HEK293 (cell line): ENCODE results near the gene PROSER1.

Experiments
- ATF2 ChIP-seq: fragments of 450-650 bp; formaldehyde crosslinking; IDR thresholded peaks from 2 replicates; pipeline ENCODE4 v1.5.1; 2016; ENCODE audit warnings: missing biosample characterization, missing genetic modification characterization, low read depth
- CTCF ChIP-seq: fragments of 450-650 bp; formaldehyde crosslinking; IDR thresholded peaks from 2 replicates; pipeline ENCODE4 v1.5.1; 2016; ENCODE audit warnings: missing biosample characterization, missing genetic modification characterization
- PBX3 ChIP-seq: sonication (generic); formaldehyde crosslinking; IDR thresholded peaks from 2 replicates; pipeline ENCODE4 v1.8.1; 2022; ENCODE audit warnings: mild to moderate bottlenecking, moderate library complexity, missing genetic modification reagents
- SALL2 ChIP-seq: fragments of 450-650 bp; formaldehyde crosslinking; IDR thresholded peaks from 2 replicates; pipeline ENCODE4 v1.5.0; 2017; ENCODE audit warnings: missing biosample characterization, mild to moderate bottlenecking, missing genetic modification characterization, borderline replicate concordance
- ZBTB49 ChIP-seq: fragments of 450-650 bp; formaldehyde crosslinking; IDR thresholded peaks from 2 replicates; pipeline ENCODE4 v1.5.1; 2016; ENCODE audit warnings: missing biosample characterization, missing genetic modification characterization, low read depth
- ZNF121 ChIP-seq: fragments of 450-650 bp; formaldehyde crosslinking; IDR thresholded peaks from 2 replicates; pipeline ENCODE4 v1.5.1; 2016; ENCODE audit warnings: missing biosample characterization, missing genetic modification characterization
- ZNF2 ChIP-seq: fragments of 450-650 bp; formaldehyde crosslinking; IDR thresholded peaks from 2 replicates; pipeline ENCODE4 v1.5.1; 2016; ENCODE audit warnings: missing biosample characterization, missing genetic modification characterization
- ZNF211 ChIP-seq: fragments of 450-650 bp; formaldehyde crosslinking; IDR thresholded peaks from 2 replicates; pipeline ENCODE4 v1.5.1; 2016; ENCODE audit warnings: low read depth, missing biosample characterization, missing genetic modification characterization
- ZNF239 ChIP-seq: fragments of 450-650 bp; formaldehyde crosslinking; IDR thresholded peaks from 2 replicates; pipeline ENCODE4 v1.5.1; 2016; ENCODE audit warnings: missing biosample characterization, missing genetic modification characterization
- ZNF274 ChIP-seq, 2 experiments: fragments of 200-500 bp in 1 of 2; fragments of 450-650 bp in 1 of 2; sonication (Bioruptor generic) in 1 of 2; formaldehyde crosslinking in 1 of 2; IDR thresholded peaks; 2 replicates each; pipeline versions ENCODE4 v1.5.1 to v1.6.1; 2014 to 2016; ENCODE audit warnings: borderline replicate concordance in 1 of 2, inconsistent platforms in 1 of 2, low read length in 1 of 2, missing biosample characterization in 1 of 2, missing genetic modification characterization in 1 of 2
- ZNF416 ChIP-seq: fragments of 450-650 bp; formaldehyde crosslinking; IDR thresholded peaks from 2 replicates; pipeline ENCODE4 v1.5.1; 2016; ENCODE audit warnings: missing biosample characterization, missing genetic modification characterization
- ZNF449 ChIP-seq: fragments of 450-650 bp; formaldehyde crosslinking; IDR thresholded peaks from 2 replicates; pipeline ENCODE4 v1.5.1; 2017; ENCODE audit warnings: missing biosample characterization, mild to moderate bottlenecking, missing genetic modification characterization, moderate library complexity
- ZNF580 ChIP-seq: fragments of 450-650 bp; formaldehyde crosslinking; IDR thresholded peaks from 2 replicates; pipeline ENCODE4 v1.5.1; 2016; ENCODE audit warnings: missing biosample characterization, missing genetic modification characterization

GRCh38 chr13:39054112-39054511 is 16.2 kb upstream of the PROSER1 start:
- TF ChIP-seq ZNF580 (no peak), ZNF239 (tag by site-specific recombination) (no peak), CTCF (tag by site-specific recombination) (no peak), ATF2 (tag by site-specific recombination) (no peak), ZNF449 (tag by site-specific recombination) (no peak), ZNF416 (tag by site-specific recombination) (no peak), ZNF2 (no peak), ZNF274 (IDR thresholded peaks at IDR 0.05; ENCODE audit: low read length) (no peak), ZNF274 (tag by site-specific recombination; IDR thresholded peaks at IDR 0.05; ENCODE audit: borderline replicate concordance) (no peak), PBX3 (no peak), ZNF121 (tag by site-specific recombination) (no peak), ZBTB49 (tag by site-specific recombination) (no peak), SALL2 (tag by site-specific recombination) (no peak), ZNF211 (tag by site-specific recombination) (no peak)
